Measurements from ENCODE around the gene OLA1. TPM values are rescaled to one million over a fixed set of nuclear protein-coding genes. Genes with fewer than 3 reads are reported as not detected.

Gene OLA1
- total RNA-seq = 91.4 and 94.0 TPM in 2 replicates
- 140 and 150 TPM in 2 replicates for polyA plus RNA-seq

DNA sequence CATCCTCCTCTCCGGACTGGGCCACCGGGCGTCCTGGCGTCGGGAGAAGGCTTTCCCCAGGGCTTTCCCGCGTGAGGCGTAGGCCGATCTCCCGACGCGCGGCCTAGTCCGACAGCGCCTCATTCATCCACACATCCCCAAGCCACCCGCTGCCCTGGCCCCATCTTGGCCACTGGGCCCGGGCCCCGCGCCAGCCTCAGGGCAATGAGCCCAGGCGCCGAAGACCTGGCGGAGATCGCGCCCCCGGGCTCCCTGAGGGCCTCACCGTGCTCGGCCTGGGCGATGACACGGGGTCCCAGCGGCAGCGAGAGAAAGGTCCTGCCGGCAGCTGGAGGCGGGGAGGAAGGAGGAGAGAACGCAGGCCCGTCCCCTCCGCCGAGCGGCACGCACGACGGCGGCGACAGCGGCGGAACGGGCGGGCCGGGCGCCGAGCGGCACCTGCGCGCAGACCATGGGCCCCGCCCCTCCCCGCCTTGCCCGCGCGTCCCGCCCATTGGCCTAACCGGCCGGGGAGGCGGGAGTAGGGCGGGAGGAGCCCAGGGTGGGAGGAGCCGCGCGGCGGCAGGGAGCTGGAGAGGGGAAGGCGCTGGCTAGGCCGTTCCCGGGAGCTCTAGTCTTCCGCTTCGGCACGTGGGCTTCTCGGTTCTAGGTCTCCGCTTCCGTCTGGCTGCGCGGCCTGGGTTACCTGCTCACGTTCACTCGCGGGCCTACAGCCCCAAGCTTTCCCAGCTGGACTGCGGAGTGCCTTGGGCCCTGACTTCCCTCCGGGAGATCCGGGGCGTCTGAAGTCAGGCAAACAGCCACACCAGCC, at the start of gene OLA1:
Gene OLA1, minus strand, starts transcription at position 346 of the 811 bp plus-strand sequence. CDS start 1,717 bp downstream, outside the sequence.
- DNase-seq (ENCODE audit: low read depth in 1 of 2, low spot score in 1 of 2) = peak; percentile 97 to 98
- H3K36me3 ChIP-seq = peaks cover 6% of the 10 kb centered on the region
- no peaks in the 10 kb centered on the region for H3K9me3 ChIP-seq (ENCODE audit: low read depth)
- H3K4me1 ChIP-seq (ENCODE audit: low read depth) = peaks cover 8% of the 10 kb centered on the region
- peak within 1 kb of the TSS; percentile 56 for H3K4me3 ChIP-seq
- H3K27ac ChIP-seq = peak within 1 kb of the TSS; percentile 86
- H3K27me3 ChIP-seq = no peaks in the 10 kb centered on the region
- TF ChIP-seq, protein P1, sequence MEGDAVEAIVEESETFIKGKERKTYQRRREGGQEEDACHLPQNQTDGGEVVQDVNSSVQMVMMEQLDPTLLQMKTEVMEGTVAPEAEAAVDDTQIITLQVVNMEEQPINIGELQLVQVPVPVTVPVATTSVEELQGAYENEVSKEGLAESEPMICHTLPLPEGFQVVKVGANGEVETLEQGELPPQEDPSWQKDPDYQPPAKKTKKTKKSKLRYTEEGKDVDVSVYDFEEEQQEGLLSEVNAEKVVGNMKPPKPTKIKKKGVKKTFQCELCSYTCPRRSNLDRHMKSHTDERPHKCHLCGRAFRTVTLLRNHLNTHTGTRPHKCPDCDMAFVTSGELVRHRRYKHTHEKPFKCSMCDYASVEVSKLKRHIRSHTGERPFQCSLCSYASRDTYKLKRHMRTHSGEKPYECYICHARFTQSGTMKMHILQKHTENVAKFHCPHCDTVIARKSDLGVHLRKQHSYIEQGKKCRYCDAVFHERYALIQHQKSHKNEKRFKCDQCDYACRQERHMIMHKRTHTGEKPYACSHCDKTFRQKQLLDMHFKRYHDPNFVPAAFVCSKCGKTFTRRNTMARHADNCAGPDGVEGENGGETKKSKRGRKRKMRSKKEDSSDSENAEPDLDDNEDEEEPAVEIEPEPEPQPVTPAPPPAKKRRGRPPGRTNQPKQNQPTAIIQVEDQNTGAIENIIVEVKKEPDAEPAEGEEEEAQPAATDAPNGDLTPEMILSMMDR (IDR thresholded peaks at IDR 0.05; ENCODE audit: low read depth, low read length) = no peak

DNA sequence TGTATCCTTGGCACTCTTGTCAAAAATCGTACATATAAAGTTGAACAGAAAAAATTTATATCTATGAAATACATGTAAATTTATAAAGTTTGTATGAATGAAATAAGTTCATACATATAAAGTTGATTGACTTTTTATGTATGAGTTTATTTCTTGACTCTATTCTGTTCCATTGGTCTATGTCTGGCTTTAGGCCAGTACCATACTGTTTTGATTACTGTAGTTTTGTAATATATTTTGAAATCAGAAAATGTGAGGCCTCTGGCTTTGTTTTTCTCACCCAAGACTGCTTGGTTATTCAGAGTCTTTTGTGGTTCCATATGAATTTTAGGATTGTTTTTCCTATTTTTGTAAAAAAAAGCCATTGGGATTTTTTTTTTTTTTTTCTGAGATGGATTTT, 44.6 kb upstream of the OLA1 start:
- Histone ChIP-seq H3K9me3 (ENCODE audit: low read depth) (no peaks in the 10 kb centered on the region), H3K36me3 (no peaks in the 10 kb centered on the region), H3K27me3 (no peaks in the 10 kb centered on the region), H3K4me3 (no peak overlapping the region), H3K27ac (no peak overlapping the region), H3K4me1 (ENCODE audit: low read depth) (no peaks in the 10 kb centered on the region)
- no peak for DNase-seq (ENCODE audit: low read depth in 1 of 2, low spot score in 1 of 2)
- TF ChIP-seq, protein P1 (IDR thresholded peaks at IDR 0.05; ENCODE audit: low read depth, low read length) = no peak

DNA sequence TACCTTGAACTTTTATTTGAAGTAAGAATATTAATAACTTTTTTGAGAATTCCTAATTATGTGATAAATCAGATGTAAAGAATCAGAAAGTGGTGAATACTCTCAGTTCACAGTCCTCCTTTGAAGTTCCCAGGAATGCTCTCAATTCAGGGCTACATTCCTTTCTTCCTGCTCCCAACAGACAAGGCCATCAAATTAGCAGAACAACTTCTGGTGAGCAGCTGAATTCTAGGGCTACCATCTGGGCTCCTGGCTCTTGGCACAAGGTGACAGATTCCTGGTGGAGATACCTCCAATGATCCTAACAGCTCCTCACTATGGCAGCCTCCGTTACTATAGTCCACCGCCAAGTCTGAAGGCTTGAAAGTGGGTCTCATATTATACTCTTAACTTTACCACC, 37.8 kb upstream of the OLA1 start:
- no peaks in the 10 kb centered on the region for H3K36me3 ChIP-seq
- H3K27me3 ChIP-seq = no peaks in the 10 kb centered on the region
- no peaks in the 10 kb centered on the region for H3K9me3 ChIP-seq (ENCODE audit: low read depth)
- no peak overlapping the region for H3K4me3 ChIP-seq
- TF ChIP-seq, protein P1 (IDR thresholded peaks at IDR 0.05; ENCODE audit: low read depth, low read length) = no peak
- peaks cover 2% of the 10 kb centered on the region for H3K4me1 ChIP-seq (ENCODE audit: low read depth)
- no peak for DNase-seq (ENCODE audit: low read depth in 1 of 2, low spot score in 1 of 2)
- H3K27ac ChIP-seq = no peak overlapping the region

DNA sequence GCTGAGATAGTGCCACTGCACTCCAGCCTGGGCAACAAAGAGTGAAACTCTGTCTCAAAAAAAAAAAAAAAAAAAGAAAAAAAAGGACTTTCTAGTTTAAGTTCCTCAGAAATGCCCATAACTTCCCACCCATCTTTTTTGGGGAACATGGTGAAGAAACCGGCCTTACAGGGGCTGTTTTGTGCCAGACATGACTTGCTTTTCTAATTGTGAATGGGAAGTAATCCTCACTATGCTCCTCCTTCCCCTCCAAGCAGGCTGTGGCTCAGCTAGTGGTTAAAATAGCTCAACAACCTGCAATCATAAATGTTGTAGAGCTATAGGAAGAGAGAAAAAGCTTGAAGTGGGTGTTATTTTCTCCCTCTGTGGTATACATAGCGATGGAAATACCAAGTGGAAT, 34.1 kb upstream of the OLA1 start:
- H3K36me3 ChIP-seq = no peaks in the 10 kb centered on the region
- TF ChIP-seq, protein P1 (IDR thresholded peaks at IDR 0.05; ENCODE audit: low read depth, low read length) = no peak
- H3K9me3 ChIP-seq (ENCODE audit: low read depth) = no peaks in the 10 kb centered on the region

DNA sequence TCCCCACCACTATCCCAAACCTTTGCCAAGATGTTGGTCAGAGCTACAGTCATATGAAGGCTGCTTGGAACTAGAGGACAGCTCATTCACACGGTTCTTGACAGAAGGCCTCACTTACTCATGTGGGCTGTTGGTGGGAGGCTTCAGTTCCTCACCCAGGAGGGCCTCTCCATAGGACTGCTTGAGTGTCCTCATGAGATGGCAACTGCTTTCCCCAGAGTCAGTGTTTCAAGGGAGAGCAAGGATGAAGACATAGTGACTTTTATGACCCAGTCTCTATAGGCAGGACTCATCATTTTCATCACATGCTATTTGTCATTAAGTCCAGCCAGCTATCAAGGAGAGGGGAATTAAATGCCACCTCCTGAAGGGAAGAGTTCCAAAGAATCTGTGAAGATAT, 33.4 kb upstream of the OLA1 start:
- H3K36me3 ChIP-seq = no peaks in the 10 kb centered on the region
- H3K27ac ChIP-seq = no peak overlapping the region
- H3K27me3 ChIP-seq = no peaks in the 10 kb centered on the region
- TF ChIP-seq, protein P1 (IDR thresholded peaks at IDR 0.05; ENCODE audit: low read depth, low read length) = no peak
- no peaks in the 10 kb centered on the region for H3K9me3 ChIP-seq (ENCODE audit: low read depth)
- no peak overlapping the region for H3K4me3 ChIP-seq
- H3K4me1 ChIP-seq (ENCODE audit: low read depth) = peaks cover 4% of the 10 kb centered on the region
- no peak for DNase-seq (ENCODE audit: low read depth in 1 of 2, low spot score in 1 of 2)

More for the DNA sequence above, 34.1 kb upstream of the OLA1 start:
- Histone ChIP-seq H3K27me3 (no peaks in the 10 kb centered on the region), H3K4me3 (no peak overlapping the region), H3K27ac (no peak overlapping the region), H3K4me1 (ENCODE audit: low read depth) (peaks cover 4% of the 10 kb centered on the region)
- no peak for DNase-seq (ENCODE audit: low read depth in 1 of 2, low spot score in 1 of 2)

All from cardiac muscle cell (in vitro differentiated cells and primary cell).